GM19099 (cell line): Measurements from ENCODE around the gene HHEX.

ENCODE experiments used
- POLR2A ChIP-seq: IDR thresholded peaks from 3 replicates; pipeline ENCODE4 v1.6.1; 2011; ENCODE audit warnings: low read depth; ENCODE audit not compliant: insufficient read length; ENCODE audit errors: extremely low read depth

The HHEX gene

GRCh38 chr10:92689663-92690210 is at the start of gene HHEX:
HHEX (plus strand) TSS chr10:92689955; CDS start chr10:92689987, 32 bp downstream.
- TF ChIP-seq POLR2A = no peak

DNA sequence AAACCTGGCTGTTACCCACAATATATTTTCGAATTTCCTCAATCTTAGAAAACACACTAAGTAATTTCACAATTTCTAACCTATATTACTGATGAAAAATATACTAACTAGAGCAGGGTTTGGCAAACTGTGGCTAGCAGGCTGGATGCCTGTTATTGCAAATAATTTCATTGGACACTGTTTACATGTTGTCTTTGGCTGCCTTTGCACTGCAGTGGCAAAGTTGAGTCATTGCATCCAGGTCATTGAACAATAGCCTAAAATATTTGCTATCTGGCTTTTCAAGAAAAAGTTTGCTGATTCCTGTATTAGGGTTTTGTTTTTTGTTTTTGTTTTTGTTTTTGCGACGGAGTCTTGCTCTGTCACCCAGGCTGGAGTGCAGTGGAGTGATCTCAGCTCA is 49.6 kb upstream of the HHEX start:
- no peak for TF ChIP-seq POLR2A

DNA sequence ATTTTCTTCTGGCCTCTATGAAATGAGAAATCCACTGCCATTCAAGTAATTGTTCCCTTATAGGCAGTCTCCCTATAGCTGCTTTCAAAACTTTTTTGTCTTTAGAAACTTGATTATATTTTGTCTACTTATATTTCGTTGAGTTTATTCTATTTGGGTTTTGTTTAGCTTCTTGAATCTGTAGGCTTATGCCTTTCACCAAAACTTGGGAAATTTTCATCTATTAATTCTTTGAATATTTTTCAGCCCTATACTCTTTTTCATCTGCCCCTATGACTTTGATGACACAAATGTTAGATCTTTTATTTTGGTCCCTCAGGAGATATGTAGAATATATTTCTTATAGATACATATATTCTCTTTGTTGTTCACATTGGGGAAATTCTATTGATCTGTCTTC is 48.3 kb upstream of the HHEX start:
- TF ChIP-seq POLR2A = no peak

DNA sequence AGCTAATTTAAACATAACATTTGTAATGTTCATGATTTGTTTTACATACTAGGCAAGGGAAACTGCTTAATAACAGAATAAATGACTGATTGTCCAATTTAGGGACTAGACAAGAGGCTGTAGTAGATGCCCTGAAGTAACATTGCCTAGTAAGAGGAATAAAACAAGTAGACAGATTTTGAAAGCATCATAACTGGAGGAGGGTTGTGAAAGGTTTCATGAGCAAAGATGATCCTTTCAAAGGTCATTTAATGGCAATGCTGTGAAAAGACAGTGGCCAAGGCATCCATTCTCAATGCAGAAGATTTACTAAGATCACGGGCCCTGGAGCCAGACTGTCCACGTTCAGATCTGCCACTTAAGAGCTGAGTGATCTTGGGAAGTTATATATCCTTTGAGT is 44.8 kb upstream of the HHEX start:
- TF ChIP-seq POLR2A = no peak

- TF ChIP-seq POLR2A = no peak
These were observed 34.3 kb upstream of the HHEX start for GRCh38 chr10:92655426-92655825.

DNA sequence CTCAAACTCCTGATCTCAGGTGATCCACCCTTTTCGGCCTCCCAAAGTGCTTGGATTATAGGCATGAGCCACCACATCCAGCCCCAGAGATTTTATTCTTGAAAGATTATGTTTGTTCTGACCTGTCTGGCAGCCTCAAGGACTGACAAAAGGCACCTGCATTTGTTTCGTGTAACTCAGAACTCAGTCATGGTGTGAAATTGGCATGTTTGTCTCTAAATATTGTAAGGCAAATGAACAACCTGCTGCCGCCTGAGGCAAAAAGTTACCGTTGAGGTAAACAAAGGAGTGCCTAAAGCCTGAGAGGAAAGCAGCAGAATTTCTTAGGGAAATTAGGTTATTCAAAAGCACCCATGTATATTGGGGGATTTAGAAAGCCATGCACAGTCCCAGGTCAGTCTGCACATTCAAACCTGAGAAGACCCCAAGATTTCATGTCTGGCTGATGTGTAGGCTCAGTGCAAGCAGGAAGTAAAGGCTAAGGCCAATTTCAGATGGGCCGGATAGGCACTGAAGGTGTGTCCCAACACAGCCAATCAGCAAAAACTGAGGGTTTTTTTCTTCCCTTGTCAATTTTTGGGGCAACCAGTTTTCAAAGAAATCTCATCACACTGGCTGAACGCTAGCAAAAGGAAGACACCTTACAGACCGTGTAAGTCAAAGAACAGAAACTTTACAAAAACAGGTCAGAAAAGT is 33.3 kb upstream of the HHEX start:
- no peak for TF ChIP-seq POLR2A

DNA sequence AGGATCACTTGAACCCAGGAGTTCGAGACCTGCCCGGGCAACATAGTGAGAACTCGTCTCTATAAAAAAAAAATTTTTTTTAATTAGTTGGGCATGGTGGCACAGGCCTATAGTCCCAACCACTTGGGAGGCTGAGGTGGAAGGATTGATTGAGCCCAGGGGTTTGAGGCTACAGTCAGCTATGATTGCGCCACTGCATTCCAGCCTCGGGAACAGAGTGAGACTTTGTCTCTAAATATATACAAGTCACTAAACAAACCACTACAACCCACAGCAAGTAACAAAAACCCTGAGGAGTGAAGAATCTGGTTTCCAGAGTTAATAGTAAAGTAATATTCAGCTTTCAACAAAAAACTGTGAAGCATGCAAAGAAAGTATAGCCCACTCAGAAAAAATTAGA is 32.7 kb upstream of the HHEX start:
- no peak for TF ChIP-seq POLR2A

GRCh38 chr10:92662848-92663247 is 26.9 kb upstream of the HHEX start:
- TF ChIP-seq POLR2A = no peak

- no peak for TF ChIP-seq POLR2A
These were observed 25.4 kb upstream of the HHEX start for GRCh38 chr10:92664322-92664721.

- TF ChIP-seq POLR2A = no peak
These were observed 22.7 kb upstream of the HHEX start for GRCh38 chr10:92667078-92667477.

DNA sequence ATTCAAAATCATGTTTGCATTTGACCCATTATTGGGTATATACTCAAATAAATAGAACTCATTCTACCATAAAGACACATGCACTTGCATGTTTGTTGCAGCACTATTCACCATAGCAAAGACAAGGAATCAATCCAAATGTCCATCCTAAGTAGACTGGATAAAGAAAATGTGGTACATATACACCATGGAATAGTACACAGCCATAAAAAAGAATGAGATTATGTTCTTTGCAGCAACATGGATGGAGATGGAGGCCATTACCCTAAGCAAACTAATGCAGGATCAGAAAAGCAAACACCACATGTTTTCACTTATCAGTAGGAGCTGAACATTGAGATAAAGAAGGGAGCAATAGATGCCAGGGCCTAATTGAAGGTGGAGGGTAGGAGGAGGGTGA is 12.0 kb upstream of the HHEX start:
- no peak for TF ChIP-seq POLR2A

GRCh38 chr10:92678206-92678605 is 11.5 kb upstream of the HHEX start:
- TF ChIP-seq POLR2A = no peak

- no peak for TF ChIP-seq POLR2A
These were observed 8.4 kb upstream of the HHEX start for GRCh38 chr10:92681306-92681834.

- TF ChIP-seq POLR2A = no peak
These were observed 1.2 kb upstream of the HHEX start for GRCh38 chr10:92688573-92688926.

DNA sequence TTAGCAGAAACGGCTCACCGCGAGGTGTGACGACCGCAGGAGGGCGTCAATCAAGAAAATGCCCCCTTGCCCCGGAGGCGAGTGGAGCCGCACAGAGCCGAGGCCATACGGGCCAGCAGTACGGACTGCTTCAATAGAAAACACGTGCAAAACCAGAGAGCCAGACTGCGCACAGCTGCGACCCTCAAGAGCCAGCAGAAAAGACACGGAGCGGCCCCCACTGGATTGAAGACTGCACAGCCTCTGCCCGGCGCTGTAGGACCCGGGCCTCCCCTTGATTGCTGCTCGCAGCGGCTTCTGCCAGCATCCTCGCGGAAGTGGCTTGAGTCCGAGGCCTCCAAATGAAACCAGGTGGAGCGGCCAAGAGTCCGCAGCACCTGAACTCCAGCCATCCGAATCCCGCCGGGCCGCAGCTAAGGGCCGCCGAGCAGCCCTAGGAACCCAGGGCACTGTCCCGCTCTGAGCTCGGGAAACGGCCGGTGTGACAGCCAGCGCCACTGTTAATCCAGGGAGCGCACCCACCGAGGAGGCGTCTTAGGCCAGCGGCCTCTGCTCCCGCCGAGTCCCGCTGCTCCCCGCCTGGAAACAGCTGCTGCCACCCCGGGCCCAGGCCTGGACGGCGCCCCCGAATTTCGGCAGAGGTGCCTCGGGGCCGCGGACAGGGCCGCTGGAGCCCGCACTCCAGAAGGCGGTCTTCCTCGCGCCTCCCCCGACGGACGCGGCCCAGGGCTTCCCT is 660 bp upstream of the HHEX start:
- no peak for TF ChIP-seq POLR2A
